ENCODE results near the gene C1orf56.

DNA sequence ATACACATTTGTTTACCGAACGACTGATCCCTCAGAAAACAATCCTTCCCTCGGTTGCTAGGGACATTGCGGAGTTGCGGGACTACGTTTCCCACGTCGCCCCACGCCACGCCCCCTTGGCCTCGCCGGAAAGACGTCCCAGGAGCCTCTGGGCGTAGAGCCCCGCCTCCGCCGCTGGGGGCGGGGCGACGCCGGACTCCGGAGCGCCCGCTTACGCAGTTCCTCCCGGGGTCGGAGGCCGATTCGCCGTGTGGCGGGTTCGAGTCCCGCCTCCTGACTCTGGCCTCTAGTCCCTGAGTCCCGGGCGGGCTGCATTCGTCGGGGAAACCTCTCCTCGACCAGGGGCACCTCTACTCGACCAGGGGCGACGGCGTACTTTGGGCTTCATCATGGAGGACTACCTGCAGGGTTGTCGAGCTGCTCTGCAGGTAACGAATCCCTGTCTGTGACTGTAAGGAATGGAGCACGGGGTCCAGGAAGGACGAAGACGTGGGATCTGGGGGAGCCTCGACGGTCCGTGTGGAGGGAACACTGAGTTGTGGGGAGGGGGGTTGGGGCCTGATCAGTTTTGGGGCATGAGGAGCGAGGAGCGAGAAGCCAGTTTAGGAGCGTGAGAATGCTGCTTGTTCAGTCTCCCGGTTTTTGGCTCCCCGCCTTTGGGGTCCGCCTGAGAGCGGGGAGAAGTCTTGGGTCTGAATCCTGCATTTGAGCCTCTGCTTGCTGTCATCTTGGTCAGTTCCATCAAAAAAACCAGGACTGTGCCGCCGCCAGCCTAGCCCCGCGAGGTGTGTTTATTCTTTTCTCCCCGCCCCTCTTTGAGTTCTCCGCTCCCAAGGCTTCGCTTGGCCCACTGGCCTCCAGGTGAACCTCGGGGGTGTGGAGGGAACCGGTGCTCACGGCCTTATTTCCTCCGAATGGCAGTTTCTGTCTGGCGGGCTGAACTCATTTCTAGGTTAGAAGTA is 39.0 kb upstream of the C1orf56 start, which contains the start of gene PRUNE1:
- TF ChIP-seq EZH2 (IDR thresholded peaks at IDR 0.05; ENCODE audit: low read length, unreplicated experiment) (no peak), EZH2phosphoT487 (IDR thresholded peaks at IDR 0.05; ENCODE audit: borderline replicate concordance, low read length) (no peak)
- TF ChIP-seq, protein P1, sequence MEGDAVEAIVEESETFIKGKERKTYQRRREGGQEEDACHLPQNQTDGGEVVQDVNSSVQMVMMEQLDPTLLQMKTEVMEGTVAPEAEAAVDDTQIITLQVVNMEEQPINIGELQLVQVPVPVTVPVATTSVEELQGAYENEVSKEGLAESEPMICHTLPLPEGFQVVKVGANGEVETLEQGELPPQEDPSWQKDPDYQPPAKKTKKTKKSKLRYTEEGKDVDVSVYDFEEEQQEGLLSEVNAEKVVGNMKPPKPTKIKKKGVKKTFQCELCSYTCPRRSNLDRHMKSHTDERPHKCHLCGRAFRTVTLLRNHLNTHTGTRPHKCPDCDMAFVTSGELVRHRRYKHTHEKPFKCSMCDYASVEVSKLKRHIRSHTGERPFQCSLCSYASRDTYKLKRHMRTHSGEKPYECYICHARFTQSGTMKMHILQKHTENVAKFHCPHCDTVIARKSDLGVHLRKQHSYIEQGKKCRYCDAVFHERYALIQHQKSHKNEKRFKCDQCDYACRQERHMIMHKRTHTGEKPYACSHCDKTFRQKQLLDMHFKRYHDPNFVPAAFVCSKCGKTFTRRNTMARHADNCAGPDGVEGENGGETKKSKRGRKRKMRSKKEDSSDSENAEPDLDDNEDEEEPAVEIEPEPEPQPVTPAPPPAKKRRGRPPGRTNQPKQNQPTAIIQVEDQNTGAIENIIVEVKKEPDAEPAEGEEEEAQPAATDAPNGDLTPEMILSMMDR (conservative IDR thresholded peaks at IDR 0.05; ENCODE audit: low read depth, low read length): no peak

Data from PC-3 (cell line).